SK-N-SH (cell line): ENCODE results near the gene C12orf42. TPM values are rescaled to one million over a fixed set of nuclear protein-coding genes. Genes with fewer than 3 reads are reported as not detected.
"Not testable (repeated sequence)": the region's sequence is repeated elsewhere in the genome, so short reads cannot be mapped to it uniquely, and the experiment has no call there.

Experiments
- CTCF ChIA-PET: fragments of 300-600, 350-600 bp; formaldehyde crosslinking; extraction: SDS; loops from one replicate; lab custom pipeline; 2021; lab: Yijun Ruan, JAX
- POLR2A ChIA-PET: fragments of 350-600 bp; sonication (Branson Sonifier 250); formaldehyde crosslinking; extraction: SDS; loops from one replicate; lab custom pipeline; 2020; ENCODE audit warnings: antibody characterized with exemption, inconsistent platforms; lab: Yijun Ruan, JAX
- DNase-seq: peaks from one replicate; pipeline ENCODE4 v3.0.0; 2012
- H2AFZ ChIP-seq: fragments of 200-600 bp; sonication (generic); 2 replicates; pipeline ENCODE4 v1.8.1; 2016; ENCODE audit warnings: antibody characterized with exemption, mild to moderate bottlenecking, low read depth
- H3F3A ChIP-seq: fragments of 200-600 bp; sonication (generic); replicated peaks from 2 replicates; pipeline ENCODE3; 2016; ENCODE audit warnings: antibody characterized with exemption, mild to moderate bottlenecking; ENCODE audit not compliant: insufficient read depth
- H3K27ac ChIP-seq, 2 experiments: fragments of 200-500 bp in 1 of 2; fragments of 200-600 bp in 1 of 2; sonication (Bioruptor generic) in 1 of 2; sonication (generic), shearing (Covaris generic) in 1 of 2; 2 replicates each; pipeline versions ENCODE4 v1.5.1 to v1.6.1; 2014 to 2016; ENCODE audit warnings: low read depth in 2 of 2, inconsistent platforms in 1 of 2, low read length in 1 of 2, mild to moderate bottlenecking in 1 of 2, mixed read lengths in 1 of 2
- H3K27me3 ChIP-seq: fragments of 200-600 bp; sonication (generic), shearing (Covaris generic); 2 replicates; pipeline ENCODE4 v1.6.1; 2016; ENCODE audit warnings: mixed run types; ENCODE audit not compliant: insufficient read depth
- H3K36me3 ChIP-seq, 2 experiments: fragments of 200-500 bp in 1 of 2; fragments of 200-600 bp in 1 of 2; sonication (Bioruptor generic) in 1 of 2; sonication (generic) in 1 of 2; replicated peaks in 1 of 2; 2 replicates each; pipeline versions ENCODE3 to v1.5.1; 2014 to 2016; ENCODE audit warnings: low read length in 1 of 2, mild to moderate bottlenecking in 1 of 2; ENCODE audit not compliant: insufficient read depth in 2 of 2, control insufficient read depth in 1 of 2
- H3K4me1 ChIP-seq, 2 experiments: fragments of 200-500 bp in 1 of 2; fragments of 200-600 bp in 1 of 2; sonication (Bioruptor generic) in 1 of 2; sonication (generic), shearing (Covaris generic) in 1 of 2; 2 replicates each; pipeline versions ENCODE4 v1.5.1 to v1.6.1; 2014 to 2016; ENCODE audit warnings: low read depth in 1 of 2, low read length in 1 of 2, mixed run types in 1 of 2; ENCODE audit not compliant: insufficient read depth in 2 of 2, control insufficient read depth in 1 of 2
- H3K4me2 ChIP-seq: fragments of 200-600 bp; sonication (generic), shearing (Covaris generic); 2 replicates; pipeline ENCODE4 v1.6.1; 2017; ENCODE audit warnings: mixed run types
- H3K4me3 ChIP-seq, 2 experiments: fragments of 200-500 bp in 1 of 2; fragments of 200-600 bp in 1 of 2; sonication (Bioruptor generic) in 1 of 2; sonication (generic), shearing (Covaris generic) in 1 of 2; 2 replicates each; pipeline versions ENCODE4 v1.5.1 to v1.8.1; 2014 to 2016; ENCODE audit warnings: low read depth in 2 of 2, inconsistent platforms in 1 of 2, low read length in 1 of 2, mild to moderate bottlenecking in 1 of 2, mixed read lengths in 1 of 2, moderate library complexity in 1 of 2
- H3K79me2 ChIP-seq: fragments of 200-600 bp; sonication (generic); 2 replicates; pipeline ENCODE4 v1.8.1; 2017; ENCODE audit warnings: mild to moderate bottlenecking; ENCODE audit not compliant: insufficient read depth
- H3K9ac ChIP-seq: fragments of 200-600 bp; sonication (generic); 2 replicates; pipeline ENCODE4 v1.6.1; 2017; ENCODE audit warnings: mixed run types
- H3K9me2 ChIP-seq: fragments of 200-600 bp; sonication (generic); 2 replicates; pipeline ENCODE4 v1.6.1; 2017; ENCODE audit warnings: mixed run types
- H3K9me3 ChIP-seq: fragments of 200-600 bp; sonication (generic); 2 replicates; pipeline ENCODE4 v1.6.1; 2017; ENCODE audit warnings: mixed run types, mild to moderate bottlenecking, moderate library complexity
- H4K20me1 ChIP-seq: fragments of 200-600 bp; sonication (generic); 2 replicates; pipeline ENCODE4 v1.6.1; 2017; ENCODE audit warnings: mild to moderate bottlenecking, mixed run types; ENCODE audit not compliant: insufficient read depth
- CHD2 ChIP-seq: fragments of 150-350 bp; IDR thresholded peaks from 2 replicates; pipeline ENCODE4 v1.6.1; 2018; ENCODE audit warnings: low read length; ENCODE audit not compliant: partially characterized antibody
- CTCF ChIP-seq: fragments of 200-600 bp; sonication (generic); IDR thresholded peaks from 2 replicates; pipeline ENCODE4 v1.6.1; 2017; ENCODE audit warnings: antibody characterized with exemption, mild to moderate bottlenecking, moderate library complexity
- FOXJ3 ChIP-seq: sonication (generic); formaldehyde crosslinking; IDR thresholded peaks from 2 replicates; pipeline ENCODE4 v1.5.1; 2020; ENCODE audit warnings: mild to moderate bottlenecking, missing genetic modification reagents
- FOXM1 ChIP-seq: IDR thresholded peaks from 2 replicates; pipeline ENCODE4 v1.4.0; 2012; ENCODE audit warnings: low read depth, mild to moderate bottlenecking
- GATA2 ChIP-seq: sonication (generic); formaldehyde crosslinking; IDR thresholded peaks from 2 replicates; pipeline ENCODE4 v1.5.0; 2020; ENCODE audit warnings: mild to moderate bottlenecking, missing genetic modification reagents
- POLR2AphosphoS5 ChIP-seq: IDR thresholded peaks from 2 replicates; pipeline ENCODE4 v1.6.1; 2012; ENCODE audit warnings: low read depth, low read length
- RAD21 ChIP-seq: IDR thresholded peaks from 2 replicates; pipeline ENCODE4 v1.6.1; 2012; ENCODE audit warnings: mild to moderate bottlenecking, low read length
- RCOR1 ChIP-seq: fragments of 150-350 bp; IDR thresholded peaks from 2 replicates; pipeline ENCODE4 v1.6.1; 2017; ENCODE audit warnings: antibody characterized with exemption, low read length
- RFX5 ChIP-seq: IDR thresholded peaks from 2 replicates; pipeline ENCODE4 v1.6.1; 2012; ENCODE audit warnings: mild to moderate bottlenecking, improper control_type of control experiment, low read length
- RXRA ChIP-seq: IDR thresholded peaks from 2 replicates; pipeline ENCODE4 v1.4.0; 2012; ENCODE audit warnings: low read depth, mild to moderate bottlenecking, borderline replicate concordance
- SIN3A ChIP-seq: IDR thresholded peaks from 2 replicates; pipeline ENCODE4 v1.6.1; 2012; ENCODE audit warnings: low read depth, mild to moderate bottlenecking, low read length, moderate library complexity, borderline replicate concordance
- TAF1 ChIP-seq: IDR thresholded peaks from 2 replicates; pipeline ENCODE4 v1.6.1; 2012; ENCODE audit warnings: low read depth, mild to moderate bottlenecking, low read length, moderate library complexity, borderline replicate concordance
- TCF12 ChIP-seq: IDR thresholded peaks from 2 replicates; pipeline ENCODE4 v1.4.0; 2012
- USF2 ChIP-seq: fragments of 150-350 bp; IDR thresholded peaks from 2 replicates; pipeline ENCODE4 v1.6.1; 2017; ENCODE audit warnings: antibody characterized with exemption, low read length, low read depth, borderline replicate concordance
- WGBS: methylation state at CpG from one replicate; pipeline ENCODE4 v1.1.6; 2017; ENCODE audit warnings: low lambda C conversion rate; 5-methylcytosine and 5-hydroxymethylcytosine counted together
- polyA plus RNA-seq, 3 experiments: library from polyadenylated mRNA; depleted of rRNA; stranded (reverse); fragments of >200 nt; gene quantifications; 2 replicates each; pipeline ENCODE4 v1.2.3, GENCODE V29; 2012
- TF ChIP-seq, protein P1 (sequence below): IDR thresholded peaks from 2 replicates; pipeline ENCODE4 v1.4.0; 2012; ENCODE audit warnings: low read depth, borderline replicate concordance

Gene C12orf42
- polyA plus RNA-seq, 1 of the 3 experiments (the other 2 are of a cell fraction) = not detected

DNA sequence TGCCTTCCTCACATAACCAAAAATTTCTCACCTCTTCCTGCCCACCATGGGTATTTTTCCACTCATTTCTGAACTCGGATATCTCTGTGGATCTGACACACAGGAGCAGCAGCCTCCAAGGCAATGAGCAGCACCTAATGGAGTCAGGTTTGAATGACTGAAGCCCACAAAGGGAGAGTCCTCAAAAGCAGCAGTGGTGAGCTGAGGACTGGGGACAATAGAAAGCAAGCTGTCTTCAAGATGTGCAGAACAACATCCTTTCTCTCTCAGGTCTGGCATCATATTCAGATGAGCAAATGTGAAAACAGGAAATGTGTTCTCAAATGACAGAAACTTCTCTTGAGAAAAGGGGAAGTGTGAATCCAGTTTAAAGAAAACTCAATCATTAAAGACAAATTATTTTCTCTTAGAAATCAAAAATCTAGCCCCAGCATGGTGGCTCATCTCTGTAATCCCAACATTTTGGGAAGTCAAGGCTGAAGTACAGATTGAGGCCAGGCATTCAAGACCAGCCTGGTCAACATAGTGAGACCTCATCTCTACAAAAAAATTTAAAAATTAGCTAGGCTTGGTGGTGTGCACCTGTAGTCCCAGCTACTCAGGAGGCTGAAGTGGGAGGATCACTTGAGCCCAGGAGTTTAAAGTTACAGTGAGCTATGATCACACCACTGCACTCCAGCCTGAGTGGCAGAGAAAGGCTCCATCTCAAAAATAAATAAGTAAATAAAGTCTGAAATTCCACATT is 54.2 kb downstream of the C12orf42 start:
- TF ChIP-seq USF2 (no peak), TAF1 (no peak), FOXJ3 (no peak), TCF12 (no peak), RAD21 (no peak)
- Histone ChIP-seq H3K36me3 (no peaks in the 10 kb centered on the region), H3K9me2 (no peaks in the 10 kb centered on the region), H3K4me1 (no peaks in the 10 kb centered on the region), H3K9me3 (0 out of 2 replicates have a peak, but pooled peaks cover 2% of the 10 kb centered on the region), H3K4me2 (no peak overlapping the region), H3K27ac (no peak overlapping the region), H3K79me2 (no peaks in the 10 kb centered on the region), H3K4me3 (no peak overlapping the region), H2AFZ (no peak overlapping the region), H3K27me3 (no peaks in the 10 kb centered on the region), H4K20me1 (no peaks in the 10 kb centered on the region), H3K9ac (no peak overlapping the region), H3F3A (no peaks in the 10 kb centered on the region)
- CTCF ChIA-PET = no interaction called here
- POLR2A ChIA-PET = no interaction called here
- WGBS = 5% methylated on average over 1 of the region's 1 CpG
- no peak for DNase-seq

DNA sequence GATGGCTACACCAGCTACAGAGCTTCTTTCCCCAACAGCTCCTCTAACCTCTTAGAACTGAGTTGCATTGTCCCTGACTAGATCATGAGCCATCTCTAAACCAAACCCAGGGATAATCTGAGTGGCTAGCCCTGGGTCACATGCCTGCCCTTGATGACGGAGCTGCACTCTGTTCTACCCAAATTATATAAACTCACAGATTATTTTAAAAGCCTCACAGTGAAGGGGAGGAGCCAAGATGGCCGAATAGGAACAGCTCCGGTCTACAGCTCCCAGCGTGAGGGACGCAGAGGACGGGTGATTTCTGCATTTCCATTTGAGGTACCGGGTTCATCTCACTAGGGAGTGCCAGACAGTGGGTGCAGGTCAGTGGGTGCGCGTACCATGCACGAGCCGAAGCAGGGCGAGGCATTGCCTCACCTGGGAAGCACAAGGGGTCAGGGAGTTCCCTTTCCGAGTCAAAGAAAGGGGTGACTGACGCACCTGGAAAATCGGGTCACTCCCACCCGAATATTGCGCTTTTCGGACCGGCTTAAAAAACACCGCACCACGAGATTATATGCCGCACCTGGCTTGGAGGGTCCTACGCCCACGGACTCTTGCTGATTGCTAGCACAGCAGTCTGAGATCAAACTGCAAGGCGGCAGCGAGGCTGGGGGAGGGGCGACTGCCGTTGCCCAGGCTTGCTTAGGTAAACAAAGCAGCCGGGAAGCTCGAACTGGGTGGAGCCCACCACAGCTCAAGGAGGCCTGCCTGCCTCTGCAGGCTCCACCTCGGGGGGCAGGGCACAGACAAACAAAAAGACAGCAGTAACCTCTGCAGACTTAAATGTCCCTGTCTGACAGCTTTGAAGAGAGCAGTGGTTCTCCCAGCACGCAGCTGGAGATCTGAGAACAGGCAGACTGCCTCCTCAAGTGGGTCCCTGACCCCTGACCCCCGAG is 61.3 kb downstream of the C12orf42 start:
- H4K20me1 ChIP-seq, H3K4me3 ChIP-seq, H3K79me2 ChIP-seq, H3K9me3 ChIP-seq, CTCF ChIA-PET, H3F3A ChIP-seq, H2AFZ ChIP-seq, H3K4me2 ChIP-seq, POLR2A ChIA-PET, H3K9ac ChIP-seq, H3K27me3 ChIP-seq, H3K36me3 ChIP-seq, DNase-seq, H3K9me2 ChIP-seq, H3K27ac ChIP-seq, H3K4me1 ChIP-seq: not testable (repeated sequence)
- WGBS = 50% methylated on average over 19 of the region's 33 CpGs

DNA sequence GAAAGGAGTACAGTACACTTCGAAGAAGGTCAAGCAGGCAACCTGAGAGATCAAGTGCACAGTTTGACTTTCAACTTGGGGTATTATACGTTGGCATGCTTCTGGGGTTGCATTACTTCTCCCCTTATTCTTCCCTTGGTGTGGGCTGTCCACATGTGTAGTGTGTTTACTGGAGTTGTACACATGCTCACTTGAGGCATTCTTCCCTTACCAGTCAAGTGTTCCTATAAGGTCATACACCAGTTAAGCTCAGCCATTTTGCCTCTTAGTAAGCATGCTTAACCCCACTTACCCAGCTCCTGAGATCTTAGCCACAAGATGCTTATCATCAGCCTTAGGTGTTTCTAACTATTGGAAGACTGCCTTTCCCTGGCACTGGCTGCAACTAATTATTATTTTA is 63.8 kb downstream of the C12orf42 start:
- Histone ChIP-seq H3K4me2 (no peak overlapping the region), H3K27me3 (no peaks in the 10 kb centered on the region), H3K9me2 (no peaks in the 10 kb centered on the region), H3K9ac (no peak overlapping the region), H4K20me1 (no peaks in the 10 kb centered on the region), H3K4me1 (no peaks in the 10 kb centered on the region), H2AFZ (no peak overlapping the region), H3K4me3 (no peak overlapping the region), H3K27ac (no peak overlapping the region), H3K79me2 (no peaks in the 10 kb centered on the region), H3K36me3 (no peaks in the 10 kb centered on the region), H3K9me3 (no peaks in the 10 kb centered on the region), H3F3A (no peaks in the 10 kb centered on the region)
- no peak for DNase-seq
- POLR2A ChIA-PET = no interaction called here
- 14% methylated on average over 2 of the region's 2 CpGs for WGBS
- CTCF ChIA-PET = no interaction called here
- TF ChIP-seq CTCF (no peak), RFX5 (no peak), POLR2AphosphoS5 (no peak), SIN3A (no peak), FOXJ3 (no peak), CHD2 (no peak), RXRA (no peak), FOXM1 (no peak), GATA2 (CRISPR knock-in tag) (no peak), RCOR1 (no peak)
- TF ChIP-seq, protein P1, sequence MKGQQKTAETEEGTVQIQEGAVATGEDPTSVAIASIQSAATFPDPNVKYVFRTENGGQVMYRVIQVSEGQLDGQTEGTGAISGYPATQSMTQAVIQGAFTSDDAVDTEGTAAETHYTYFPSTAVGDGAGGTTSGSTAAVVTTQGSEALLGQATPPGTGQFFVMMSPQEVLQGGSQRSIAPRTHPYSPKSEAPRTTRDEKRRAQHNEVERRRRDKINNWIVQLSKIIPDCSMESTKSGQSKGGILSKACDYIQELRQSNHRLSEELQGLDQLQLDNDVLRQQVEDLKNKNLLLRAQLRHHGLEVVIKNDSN = no peak
